RPMI8226 (cell line): ENCODE measurements around the gene PPARG.
A peak's percentile ranks its signal among the peaks of the same experiment; 100 is the strongest.
"Not testable (repeated sequence)": the region's sequence is repeated elsewhere in the genome, so short reads cannot be mapped to it uniquely, and the experiment has no call there.

ENCODE experiments used
- DNase-seq: peaks from one replicate; pipeline ENCODE4 v3.0.0-alpha.2; 2015

Gene PPARG

GRCh38 chr3:12465836-12466225, 177.0 kb downstream of the PPARG start:
- DNase-seq: no peak

DNA sequence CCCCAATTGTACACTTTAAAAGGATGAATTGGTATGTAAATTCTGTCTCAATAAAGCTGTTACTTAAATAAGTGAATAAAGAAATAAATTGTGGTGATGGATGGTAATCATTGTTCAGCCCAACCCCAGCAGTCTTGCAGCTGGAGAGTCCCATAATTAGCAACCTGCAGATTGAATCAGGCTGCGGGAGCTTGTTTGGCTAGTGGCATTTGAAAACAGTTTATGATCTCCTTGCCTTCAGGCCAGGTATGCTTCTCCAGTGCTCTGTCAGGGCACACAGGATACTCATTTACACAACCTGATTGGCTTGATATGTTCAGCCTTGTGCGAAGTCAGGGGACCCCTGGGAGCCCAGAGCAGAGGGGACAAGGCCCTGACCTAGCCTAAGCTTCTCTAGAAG, 178.9 kb downstream of the PPARG start:
- DNase-seq: no peak

- DNase-seq: no peak
Observed at GRCh38 chr3:12468276-12468675, 179.4 kb downstream of the PPARG start.

GRCh38 chr3:12468757-12469156, 179.9 kb downstream of the PPARG start:
- DNase-seq: no peak

GRCh38 chr3:12469222-12469621, 180.4 kb downstream of the PPARG start:
- DNase-seq: not testable (repeated sequence)

GRCh38 chr3:12470111-12470510, 181.2 kb downstream of the PPARG start:
- no peak for DNase-seq

GRCh38 chr3:12470680-12471079, 181.8 kb downstream of the PPARG start:
- no peak for DNase-seq

DNA sequence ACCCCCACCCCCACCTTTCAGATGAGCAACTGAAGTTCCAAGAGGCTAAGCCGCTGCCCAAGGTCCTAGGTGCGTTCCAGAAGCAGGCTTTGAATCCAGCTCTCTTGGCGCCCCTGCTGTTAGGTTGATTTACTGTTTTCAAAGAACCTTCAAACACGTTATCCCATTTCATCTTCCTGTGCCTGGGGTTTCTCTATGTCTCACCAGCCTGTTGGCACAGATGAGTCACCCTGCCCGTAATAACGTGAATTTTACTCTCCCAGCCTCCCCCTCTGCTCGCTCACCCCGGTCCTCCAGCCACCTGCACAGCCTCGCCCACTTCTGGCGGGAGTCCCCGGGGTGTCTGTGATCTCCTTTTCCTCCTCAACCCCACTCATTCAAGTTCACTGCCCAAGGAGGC, 182.4 kb downstream of the PPARG start:
- DNase-seq: peak; percentile 42

GRCh38 chr3:12472000-12472610, 183.2 kb downstream of the PPARG start:
- no peak for DNase-seq

- DNase-seq: no peak
Observed at GRCh38 chr3:12472796-12473195, 183.9 kb downstream of the PPARG start.

GRCh38 chr3:12473511-12473910, 184.6 kb downstream of the PPARG start:
- DNase-seq: no peak

DNA sequence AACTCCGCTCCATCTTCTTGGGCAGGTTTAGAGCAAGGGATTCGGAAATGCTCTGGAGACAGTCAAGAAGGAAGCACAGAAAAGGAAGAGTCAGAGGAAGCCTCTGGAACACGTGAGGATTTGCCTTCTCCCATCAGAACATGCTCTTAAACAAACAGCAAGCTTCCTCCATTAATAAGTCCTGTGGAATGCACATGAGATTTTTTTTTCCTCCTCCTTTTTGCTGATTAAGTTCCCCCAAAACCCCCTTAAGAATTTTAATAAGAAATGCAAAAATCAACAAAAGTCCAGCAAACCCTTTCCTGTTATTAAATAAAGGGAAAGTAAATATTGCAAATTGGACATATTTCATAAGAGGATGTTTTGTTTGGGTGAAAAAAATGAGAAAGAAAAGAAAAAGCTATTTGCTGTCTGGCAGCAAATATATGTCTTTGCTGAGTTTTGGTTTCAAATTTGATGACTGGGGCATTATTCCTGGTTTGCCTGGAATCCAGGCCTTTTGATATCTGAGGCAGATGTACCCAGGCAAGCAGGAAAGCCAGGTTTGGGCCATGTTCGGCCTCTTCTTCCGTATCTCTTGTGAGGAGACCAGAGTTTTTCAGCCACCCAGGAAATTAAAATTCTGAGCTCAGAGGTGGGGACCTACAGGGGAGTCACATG, 187.5 kb downstream of the PPARG start:
- DNase-seq: no peak

- no peak for DNase-seq
Observed at GRCh38 chr3:12477256-12477655, 188.4 kb downstream of the PPARG start.

DNA sequence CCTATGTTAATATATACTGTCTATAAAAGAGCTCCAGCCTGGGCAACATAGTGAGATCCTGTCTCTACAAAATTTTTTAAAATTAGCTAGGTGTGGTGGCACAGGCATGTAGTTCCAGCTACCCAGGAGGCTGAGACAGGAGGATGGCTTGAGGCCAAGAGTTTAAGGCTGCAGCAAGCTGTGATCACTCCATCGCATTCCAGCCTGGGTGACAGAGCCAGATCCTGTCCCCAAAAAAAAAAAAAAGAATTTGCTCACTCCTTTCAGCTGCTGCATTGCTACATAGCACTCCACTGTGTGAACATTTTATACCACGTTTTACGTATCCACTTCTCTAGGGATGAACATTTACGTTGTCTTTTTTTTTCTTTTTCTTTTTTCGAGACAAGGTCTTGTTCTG, 189.5 kb downstream of the PPARG start:
- DNase-seq: no peak

- DNase-seq: not testable (repeated sequence)
Observed at GRCh38 chr3:12479198-12479597, 190.3 kb downstream of the PPARG start.

- peak; percentile 62 for DNase-seq
Observed at GRCh38 chr3:12479919-12480427, 191.1 kb downstream of the PPARG start.

GRCh38 chr3:12483410-12483809, 194.5 kb downstream of the PPARG start:
- DNase-seq: peak; percentile 46

DNA sequence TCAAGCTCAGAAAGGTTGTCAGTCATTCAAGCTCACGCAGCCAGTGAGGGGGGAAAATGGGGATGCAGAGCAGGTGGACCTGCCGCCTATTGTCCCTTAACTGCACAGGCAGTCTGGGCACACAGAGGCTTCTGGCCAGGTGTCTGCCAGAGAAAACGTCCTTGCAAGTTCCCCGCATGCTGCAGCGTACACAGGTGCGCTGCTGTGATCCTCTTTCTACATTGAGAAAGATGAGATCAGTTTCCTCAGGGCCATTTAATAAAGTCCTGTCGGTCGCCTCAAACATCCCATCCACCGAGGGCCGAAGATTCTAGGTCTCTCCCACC, 195.0 kb downstream of the PPARG start:
- no peak for DNase-seq
